GM19372 (cell line): ENCODE data around the gene DMRT3.

Source experiments
- ATAC-seq: cut with Tn5 transposase; IDR thresholded peaks from one replicate; pipeline ENCODE4 v1.9.1; 2021; ENCODE audit warnings: mild to moderate bottlenecking, low read depth, moderate library complexity; ENCODE audit not compliant: unreplicated experiment

DMRT3 gene

GRCh38 chr9:970151-970996 lies 6.1 kb upstream of the DMRT3 start:
- ATAC-seq: no peak

DNA sequence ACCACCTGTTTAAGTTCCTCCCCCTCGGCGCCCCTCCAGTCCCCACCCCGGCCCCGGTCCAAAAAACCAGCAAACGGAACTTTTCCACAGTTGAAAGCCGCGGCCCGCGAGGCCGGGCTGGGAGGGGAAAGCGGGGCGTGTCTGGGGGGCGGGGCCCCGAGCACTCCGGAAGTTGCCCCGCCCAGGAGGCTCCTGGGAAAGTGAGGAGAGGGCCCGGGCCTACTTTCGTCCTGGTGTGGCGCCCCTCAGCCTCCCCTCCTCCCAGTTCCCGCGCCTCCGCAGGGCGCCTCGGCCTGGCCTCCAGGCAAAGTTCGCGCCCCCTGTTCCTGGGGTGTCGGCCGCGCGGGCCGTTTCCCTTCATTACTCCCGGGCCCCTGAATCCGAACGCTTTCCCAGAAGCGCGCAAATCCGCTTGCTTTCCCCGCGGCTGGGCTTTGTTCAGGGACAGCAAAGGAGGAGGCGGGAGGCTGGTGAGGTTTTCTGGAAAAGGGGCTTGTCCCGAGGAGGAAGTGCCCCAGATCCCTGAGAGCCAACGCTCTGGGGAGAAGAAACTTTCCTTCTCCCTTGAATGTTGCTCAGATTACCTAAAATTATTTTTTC lies 4.5 kb upstream of the DMRT3 start:
- ATAC-seq: no peak

- ATAC-seq: no peak
Observed at GRCh38 chr9:972501-973294, 3.8 kb upstream of the DMRT3 start.

DNA sequence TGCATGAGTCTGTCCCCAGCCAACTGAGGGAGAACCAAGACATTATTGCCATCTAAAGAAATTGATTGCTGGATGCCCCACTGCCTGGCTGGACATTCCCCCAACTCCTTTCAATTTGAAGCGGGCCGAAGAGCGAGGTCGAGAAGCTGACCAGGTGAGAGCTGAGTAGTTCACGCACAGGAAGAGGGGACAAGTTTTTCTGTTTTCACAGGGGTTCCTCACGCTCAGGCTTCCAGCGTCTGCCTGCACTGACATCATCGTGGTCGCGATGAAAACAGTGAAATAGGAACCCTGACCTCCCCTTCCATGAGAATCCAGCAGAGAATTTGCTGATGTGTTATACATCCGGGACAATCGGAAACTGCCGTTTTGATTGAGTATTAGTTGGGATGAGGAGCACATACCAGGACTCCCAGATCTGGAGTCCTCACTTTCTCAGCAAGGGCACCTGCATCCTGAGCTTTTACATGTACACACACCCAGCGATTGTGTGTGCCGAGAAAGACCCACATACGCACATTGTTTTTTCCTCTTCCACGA lies 3.1 kb upstream of the DMRT3 start:
- no peak for ATAC-seq

DNA sequence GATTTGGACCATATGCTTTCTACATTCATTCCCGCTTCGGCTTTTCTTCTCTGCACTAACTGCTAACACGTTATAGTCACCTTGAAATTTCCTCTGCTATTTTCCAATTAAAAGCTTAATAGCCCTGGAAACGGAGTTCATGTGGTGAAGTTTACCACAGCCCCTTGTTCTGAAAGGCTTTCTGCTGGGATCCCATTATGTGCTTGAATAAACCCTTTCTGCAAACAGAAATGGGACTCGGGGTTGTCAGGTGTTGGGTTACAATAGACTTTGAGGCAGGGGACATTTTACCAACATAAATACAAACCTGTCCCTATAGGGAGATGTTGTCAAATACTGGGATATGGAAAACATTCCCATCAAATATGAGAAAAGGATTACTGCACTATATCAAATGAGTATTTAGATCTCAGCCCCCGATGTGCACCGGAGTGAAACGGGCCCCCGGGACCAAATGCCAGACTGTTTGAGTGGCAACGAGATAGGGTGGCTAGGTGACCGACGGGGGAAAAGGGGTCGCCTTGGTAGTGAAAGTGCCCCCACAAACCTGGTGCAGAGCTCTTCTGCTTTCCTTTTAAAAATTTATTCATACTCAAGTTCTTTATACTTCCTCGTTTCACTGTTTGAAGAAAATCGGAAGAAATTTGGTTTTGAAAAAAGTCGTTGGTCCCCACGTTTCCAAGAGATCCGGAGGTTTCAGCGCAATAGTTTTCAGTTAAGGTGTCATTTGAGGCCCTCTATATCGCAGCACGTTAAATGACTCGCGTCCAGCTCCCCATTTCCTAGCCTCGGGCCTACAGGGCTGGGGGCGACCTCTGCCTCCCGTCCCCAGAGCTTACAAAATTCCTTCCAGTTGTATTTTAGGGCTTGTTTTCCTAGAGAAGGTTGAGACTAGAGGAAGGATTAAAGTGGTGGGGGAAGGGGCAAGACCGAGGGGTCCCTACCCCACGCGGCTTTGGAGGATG lies 2.1 kb upstream of the DMRT3 start:
- no peak for ATAC-seq

DNA sequence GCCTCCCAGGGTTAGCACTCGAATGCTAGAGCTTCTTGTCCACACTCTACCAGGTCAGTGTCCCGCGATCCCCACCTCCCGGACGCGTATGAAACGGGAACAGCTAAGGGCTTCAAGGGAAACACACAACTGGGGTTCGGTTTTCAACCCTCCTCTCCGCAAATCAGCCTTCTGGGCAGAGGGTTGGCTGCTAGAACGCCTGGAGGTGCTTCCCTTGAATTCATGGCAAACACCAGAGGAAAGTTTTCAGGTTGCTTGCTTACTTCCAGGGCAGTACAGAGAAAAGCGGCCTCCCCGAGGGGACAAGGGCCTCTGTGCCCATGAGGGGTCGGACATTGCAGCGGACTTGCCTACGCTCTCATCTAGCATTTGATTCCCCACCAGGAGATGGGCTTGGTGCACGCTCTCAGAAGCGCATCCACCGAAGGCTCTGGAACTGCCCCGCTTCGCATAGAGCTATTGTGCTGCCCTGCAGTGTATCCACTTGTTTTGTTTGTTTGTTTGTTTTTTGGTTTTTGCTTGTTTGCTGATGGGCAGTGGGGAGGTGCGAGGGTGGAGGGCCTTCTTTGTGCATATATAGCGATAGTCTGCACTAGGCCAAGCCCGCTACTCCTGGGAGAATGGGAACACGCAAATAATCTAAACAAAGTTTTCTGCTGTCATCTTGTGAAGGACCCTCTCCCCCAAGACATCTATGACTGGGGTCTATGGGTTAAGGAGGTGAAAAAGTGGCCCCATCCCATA lies 1.3 kb upstream of the DMRT3 start:
- ATAC-seq: no peak

- no peak for ATAC-seq
Observed at GRCh38 chr9:975740-976257, 656 bp upstream of the DMRT3 start.

GRCh38 chr9:976943-977837 lies 735 bp downstream of the DMRT3 start:
- no peak for ATAC-seq

- ATAC-seq: no peak
Observed at GRCh38 chr9:977838-978830, 1.7 kb downstream of the DMRT3 start.

DNA sequence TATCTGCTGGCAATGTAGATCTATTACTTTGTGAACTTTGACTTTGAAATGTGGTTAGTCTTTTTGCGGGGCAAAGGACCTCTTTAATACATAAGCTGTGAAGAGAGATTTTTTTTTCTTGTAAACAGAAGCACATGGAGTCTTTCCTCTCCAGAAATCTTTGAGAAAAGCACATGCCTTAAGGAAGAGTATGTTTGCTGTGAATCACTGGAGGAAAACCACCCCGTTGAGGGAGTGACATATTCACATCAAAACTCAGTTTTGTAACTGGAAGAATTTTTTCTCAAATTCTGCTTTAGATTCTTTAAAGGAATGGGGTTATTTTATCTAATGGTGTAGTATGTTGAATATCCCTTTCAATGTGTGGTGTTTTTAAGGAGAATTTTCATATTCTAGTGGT lies 3.5 kb downstream of the DMRT3 start:
- no peak for ATAC-seq

- ATAC-seq: no peak
Observed at GRCh38 chr9:980640-981039, 4.2 kb downstream of the DMRT3 start.

DNA sequence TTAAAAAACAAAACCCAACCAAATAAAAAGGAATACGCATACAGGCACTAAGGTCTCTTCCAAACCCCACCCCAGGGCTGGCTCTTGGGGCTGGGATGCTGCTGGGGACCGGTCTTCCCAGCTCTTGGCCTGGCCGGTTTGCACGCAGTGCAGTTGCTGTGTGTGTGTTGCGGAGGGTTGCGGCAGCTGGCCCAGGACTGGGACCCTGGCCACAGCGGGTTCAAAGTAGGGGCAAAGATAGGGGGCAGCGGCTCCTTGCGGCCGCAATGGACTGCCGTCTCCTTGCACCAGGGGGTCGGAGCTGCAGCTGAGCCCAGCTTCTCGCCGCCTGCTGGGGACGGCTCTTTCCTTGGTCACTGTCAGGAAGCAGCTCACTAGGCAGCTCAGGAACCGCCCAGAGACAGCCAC lies 5.0 kb downstream of the DMRT3 start:
- no peak for ATAC-seq

GRCh38 chr9:982394-983230 lies 6.2 kb downstream of the DMRT3 start:
- ATAC-seq: no peak

- peak; percentile 63 for ATAC-seq
Observed at GRCh38 chr9:994005-994404, 17.6 kb downstream of the DMRT3 start.

DNA sequence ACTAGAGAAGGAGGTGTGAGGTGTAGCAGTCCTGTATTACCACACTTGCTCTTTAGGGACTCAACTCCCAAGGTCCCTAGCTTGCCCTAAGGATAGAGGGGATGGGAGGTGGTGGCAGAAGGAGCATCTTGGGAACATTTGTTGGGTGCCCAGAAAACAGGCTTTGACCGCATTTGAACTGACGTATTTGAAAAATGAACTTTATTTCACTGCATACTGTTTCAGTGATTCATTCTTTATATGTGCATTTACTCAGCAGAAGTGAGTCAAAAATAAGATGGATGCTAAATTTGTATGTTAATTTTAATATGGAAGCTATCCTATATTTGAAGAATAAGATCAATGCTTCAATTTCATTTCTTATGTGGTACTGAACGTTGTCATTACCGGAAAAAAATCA lies 18.7 kb downstream of the DMRT3 start:
- ATAC-seq: no peak

GRCh38 chr9:995781-996180 lies 19.3 kb downstream of the DMRT3 start:
- no peak for ATAC-seq
